ACHN (cell line): Measurements from ENCODE around the gene DNAJC5G.

Experiments
- DNase-seq: peaks from one replicate; pipeline ENCODE4 v3.0.0-alpha.2; 2015
- in situ Hi-C: cut with HindIII; loops from 2 replicates; pipeline ENCODE4 v1.10.0; 2017; ENCODE audit warnings: low sequenced_read_pairs, low pct_ligation_motif_present, low pct_unique_long_range_greater_than_20kb

DNAJC5G gene

GRCh38 chr2:27322301-27322765 lies 47.1 kb downstream of the DNAJC5G start:
- in situ Hi-C loops = no loop called here
- DNase-seq = peak; percentile 39

GRCh38 chr2:27322766-27323595 lies 47.7 kb downstream of the DNAJC5G start, which contains the start of gene MPV17:
MPV17 (minus strand) TSS chr2:27323097; CDS start chr2:27322517, 580 bp downstream.
- DNase-seq = peak; percentile 95
- in situ Hi-C loops = no loop called here

- DNase-seq = no peak
- in situ Hi-C loops = no loop called here
These were observed 48.5 kb downstream of the DNAJC5G start for GRCh38 chr2:27323596-27324285.

GRCh38 chr2:27324720-27325119 lies 49.5 kb downstream of the DNAJC5G start:
- DNase-seq = no peak
- in situ Hi-C loops = no loop called here
